ENCODE data around the gene MXD1.
"Not testable (repeated sequence)": the region's sequence is repeated elsewhere in the genome, so short reads cannot be mapped to it uniquely, and the experiment has no call there.

The MXD1 gene

DNA sequence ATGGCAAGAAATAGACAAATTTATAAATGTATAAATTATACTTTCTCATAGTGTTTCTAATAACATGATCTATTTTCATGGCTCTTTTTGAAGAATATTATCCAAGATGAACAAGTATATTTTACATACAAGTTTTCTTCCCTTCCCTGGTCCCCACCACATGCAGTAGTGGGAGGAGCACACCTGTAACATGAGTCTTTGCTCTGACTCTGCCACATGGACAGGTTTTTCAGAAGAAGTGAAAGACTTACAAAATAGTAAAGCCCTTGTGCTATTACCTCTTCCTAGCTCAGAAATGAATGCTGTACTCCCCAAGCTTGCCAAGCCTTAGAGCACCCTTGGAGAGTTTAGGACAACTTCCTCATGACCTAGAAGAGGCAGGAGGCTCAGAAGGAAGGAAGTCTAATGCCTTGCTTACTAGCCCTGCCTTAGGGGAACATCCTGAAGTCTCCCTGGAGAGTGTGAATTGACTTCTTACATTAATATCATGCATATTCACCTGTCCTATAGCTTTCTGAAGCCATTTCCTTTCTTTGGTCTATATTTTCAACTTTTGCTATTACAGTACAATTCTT is 18.4 kb downstream of the MXD1 start:
- DNase-seq: no peak

DNA sequence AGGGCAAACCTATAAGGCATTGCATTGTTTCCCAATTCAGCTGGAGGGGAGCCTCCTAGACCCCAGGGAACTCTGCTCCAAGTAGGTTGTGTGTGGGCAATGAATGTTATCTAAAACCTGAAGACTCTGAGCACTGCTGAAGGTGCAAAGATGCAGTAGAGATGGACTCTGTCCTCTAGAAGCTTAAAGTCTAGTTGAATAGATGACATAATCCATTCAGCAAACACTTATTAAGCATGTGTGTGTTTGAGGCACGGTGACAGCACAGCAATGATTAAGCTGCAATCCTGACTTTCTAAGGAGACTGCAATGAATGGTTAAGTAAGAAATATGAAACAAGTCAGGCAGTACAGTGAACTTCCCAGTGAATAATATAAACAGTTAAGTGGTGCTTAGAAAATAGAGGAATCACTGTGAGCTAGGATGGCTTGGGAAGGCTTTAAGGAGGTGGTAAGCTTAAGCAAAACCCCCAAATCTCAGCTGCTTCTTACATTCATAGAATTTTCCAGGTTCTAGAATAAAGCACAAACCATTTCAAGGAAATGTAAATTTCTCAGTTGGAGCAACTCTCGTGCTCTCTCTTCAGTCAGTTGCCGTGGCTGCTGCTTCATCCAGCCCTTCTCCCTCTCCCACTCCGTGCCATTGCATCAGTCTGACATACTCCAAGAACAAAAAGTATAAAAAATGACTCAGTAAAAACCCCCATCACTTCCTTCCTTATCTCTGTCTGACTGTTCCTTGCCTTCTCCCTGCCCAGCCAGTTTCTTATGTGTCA is 19.1 kb downstream of the MXD1 start:
- DNase-seq: peak in 3 of 51 donors; percentile 10 to 23 (median 21)

DNA sequence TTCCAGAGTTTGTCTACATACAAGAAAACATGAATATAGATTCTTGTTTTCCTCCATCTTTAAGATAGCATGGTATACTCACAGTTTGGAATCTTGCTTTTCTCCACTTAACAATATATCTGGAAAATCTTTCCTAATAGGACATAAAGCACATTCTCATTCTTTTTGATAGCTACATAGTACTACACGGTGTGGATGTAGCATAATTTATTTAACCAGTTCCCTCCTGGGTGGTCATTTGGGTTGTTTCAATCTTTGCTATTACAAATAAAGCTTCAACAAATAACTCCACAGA is 19.7 kb downstream of the MXD1 start:
- no peak for DNase-seq

DNA sequence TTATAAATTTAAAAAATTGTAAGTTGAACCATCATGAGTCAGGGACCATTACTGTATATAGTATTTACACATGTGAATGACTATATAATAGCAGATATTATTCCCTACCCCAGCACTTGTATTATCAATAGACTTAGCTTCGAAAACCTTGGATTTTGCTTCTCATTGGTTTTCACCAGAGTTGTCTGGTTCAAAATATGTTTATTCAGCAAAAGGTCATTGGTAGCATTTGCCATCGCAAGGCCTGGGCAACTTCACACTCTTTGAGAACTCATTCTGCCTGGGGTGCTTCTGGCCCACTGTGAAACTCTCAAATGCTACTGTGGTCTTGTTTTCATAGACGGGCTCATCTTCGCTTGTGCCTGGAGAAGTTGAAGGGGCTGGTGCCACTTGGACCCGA is 20.1 kb downstream of the MXD1 start:
- DNase-seq: no peak

DNA sequence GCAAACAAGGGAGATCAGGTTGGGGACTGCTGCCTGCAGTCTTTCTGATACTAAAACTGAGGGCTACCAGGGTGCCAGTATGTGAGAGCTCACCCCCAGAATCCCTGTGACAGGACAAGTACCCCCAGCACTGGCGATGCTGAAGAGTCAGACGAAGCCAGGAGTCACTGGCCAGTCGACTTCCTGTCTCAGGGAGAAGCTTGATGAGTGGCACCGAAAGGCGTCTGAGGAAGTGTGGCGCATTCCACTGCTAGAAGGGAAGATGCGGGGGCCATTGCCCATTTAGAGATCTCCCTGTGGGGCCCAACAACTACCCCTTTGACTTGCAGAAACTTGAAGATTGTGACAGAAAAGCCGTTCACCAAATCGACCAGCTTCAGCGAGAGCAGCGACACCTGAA is 22.0 kb downstream of the MXD1 start:
- no peak for DNase-seq

DNA sequence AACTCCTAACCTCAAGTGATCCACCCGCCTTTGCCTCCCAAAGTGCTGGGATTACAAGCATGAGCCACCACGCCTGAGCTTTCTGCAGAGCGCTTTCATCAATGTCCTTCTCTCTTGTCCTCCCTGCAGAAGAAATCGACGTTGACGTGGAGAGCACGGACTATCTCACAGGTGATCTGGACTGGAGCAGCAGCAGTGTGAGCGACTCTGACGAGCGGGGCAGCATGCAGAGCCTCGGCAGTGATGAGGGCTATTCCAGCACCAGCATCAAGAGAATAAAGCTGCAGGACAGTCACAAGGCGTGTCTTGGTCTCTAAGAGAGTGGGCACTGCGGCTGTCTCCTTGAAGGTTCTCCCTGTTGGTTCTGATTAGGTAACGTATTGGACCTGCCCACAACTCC is 23.1 kb downstream of the MXD1 start:
- DNase-seq: no peak

DNA sequence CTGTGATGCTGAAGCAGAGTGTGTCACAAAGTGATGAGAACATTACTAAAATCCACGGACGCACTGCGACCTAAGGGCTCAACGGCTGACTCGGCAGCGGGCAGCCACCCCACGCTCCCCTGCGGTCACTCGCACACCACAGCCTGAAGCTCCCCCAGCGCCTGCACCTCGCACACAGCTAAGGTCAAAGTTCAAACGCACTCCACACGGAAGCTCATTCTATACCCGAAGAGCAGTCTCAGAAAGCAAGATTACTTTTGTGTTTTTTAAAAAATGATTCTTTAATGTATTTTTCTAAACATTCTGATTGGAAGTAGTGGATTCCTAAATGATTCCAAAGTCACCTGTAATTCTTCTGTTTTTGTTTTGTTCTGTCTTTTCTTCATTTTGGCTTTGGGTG is 24.8 kb downstream of the MXD1 start:
- no peak for DNase-seq

DNA sequence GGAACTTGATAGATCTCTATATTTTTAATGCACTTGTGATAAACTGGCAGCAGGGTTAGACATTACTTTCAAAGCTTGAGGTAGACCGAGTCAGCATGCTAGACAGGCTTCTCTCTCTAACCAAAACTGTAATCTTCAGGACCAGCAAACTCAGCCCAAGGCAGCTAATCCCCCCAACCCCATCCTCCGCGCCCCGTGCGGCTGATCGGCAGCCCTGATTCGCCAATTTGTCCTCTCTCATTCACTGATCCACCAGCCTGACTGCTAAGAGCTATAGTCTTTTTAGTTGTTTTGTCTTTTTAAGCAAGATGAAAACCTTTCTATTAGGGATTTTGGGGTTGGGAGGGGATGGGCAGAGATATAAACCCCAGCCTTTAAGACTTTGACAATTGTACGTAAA is 25.8 kb downstream of the MXD1 start:
- DNase-seq: no peak

DNA sequence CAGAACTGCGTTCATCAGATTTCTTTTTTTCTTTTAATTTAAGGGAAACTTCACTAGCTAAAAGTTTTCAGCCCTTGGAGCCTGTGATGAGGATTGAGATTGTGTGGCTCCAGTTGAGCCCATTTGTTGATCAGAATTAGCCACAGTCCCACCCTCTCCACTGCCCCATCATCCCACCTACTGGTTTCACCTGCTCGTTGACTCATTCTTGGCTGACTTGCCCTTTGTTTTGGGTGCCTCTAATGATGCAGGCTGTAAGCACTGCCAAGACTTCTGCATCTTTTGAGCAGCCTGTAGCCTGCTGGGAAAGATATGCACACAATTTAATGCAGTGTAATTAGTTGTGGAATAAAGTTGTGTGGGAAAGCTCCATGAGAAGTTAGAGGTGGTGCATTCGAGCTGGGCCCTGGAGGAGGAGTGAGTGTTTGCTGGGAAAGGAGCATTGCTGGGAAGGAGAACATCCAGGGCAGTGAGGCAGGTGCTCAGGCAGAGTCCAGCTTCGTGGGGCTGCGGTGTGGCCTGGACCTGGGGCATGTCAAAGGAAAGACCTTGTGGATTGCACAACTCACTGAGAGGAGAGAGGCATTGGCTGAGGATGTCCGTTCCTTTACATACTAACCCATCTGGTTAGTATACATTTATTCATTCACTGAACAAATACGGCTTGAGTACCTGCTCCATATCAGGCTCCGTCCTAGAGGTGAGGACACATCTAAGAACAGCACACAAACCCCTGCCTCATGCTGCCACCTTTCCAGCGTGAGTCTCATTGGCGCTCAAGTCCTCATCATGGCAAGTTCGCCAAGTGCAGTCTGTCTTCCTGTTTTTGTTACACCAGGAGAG is 28.3 kb downstream of the MXD1 start:
- DNase-seq: no peak

DNA sequence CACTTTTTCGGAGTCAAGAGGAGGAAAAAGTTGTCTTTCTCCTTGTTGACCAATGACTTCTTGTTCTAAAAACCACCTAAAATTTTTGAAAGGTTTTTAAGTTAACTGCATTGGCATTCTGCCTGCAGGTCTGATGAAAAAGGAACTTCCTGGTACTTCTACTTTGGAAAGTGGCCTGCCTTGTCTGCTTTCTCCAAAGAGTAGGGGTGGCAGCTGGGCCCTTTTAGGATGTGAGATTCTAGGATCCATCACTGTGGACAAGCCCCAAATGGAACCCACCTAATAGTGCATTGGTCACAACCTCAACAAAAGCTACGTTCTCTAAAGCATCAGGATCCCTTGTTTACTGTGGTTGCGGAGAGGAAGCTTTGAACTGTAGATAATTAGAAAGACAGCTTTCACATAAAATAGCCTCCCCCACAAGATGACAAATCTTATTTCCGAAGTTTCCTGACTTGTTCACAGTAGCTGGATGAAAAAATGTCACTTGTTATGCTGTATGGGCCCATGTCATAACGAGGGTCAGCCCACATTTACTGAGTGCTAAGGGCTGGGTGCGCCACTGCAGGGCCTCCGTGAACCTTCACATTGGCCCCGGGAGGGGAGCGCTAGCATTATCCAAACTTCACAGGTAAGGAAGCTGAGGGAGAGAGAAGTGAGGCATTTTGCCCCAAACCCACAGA is 29.1 kb downstream of the MXD1 start:
- no peak for DNase-seq

DNA sequence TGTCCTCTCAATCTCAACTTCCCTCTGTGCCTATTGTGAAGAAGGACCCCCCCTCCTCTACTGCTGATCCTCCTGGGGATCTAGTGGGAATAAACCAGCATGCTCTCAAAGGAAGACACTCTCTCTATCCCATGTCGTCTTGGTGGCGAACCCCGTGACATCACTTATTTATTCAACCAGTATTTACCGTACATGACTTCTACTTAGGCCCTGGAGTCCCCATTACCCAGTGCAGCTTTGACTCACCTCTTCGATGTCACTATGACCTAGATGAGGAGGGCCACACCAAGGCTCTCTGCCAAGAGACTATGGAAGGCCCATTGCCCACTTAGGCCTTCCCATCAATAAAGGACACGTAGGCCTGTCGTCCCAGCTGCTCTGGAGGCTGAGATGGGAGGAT is 29.8 kb downstream of the MXD1 start:
- no peak for DNase-seq

DNA sequence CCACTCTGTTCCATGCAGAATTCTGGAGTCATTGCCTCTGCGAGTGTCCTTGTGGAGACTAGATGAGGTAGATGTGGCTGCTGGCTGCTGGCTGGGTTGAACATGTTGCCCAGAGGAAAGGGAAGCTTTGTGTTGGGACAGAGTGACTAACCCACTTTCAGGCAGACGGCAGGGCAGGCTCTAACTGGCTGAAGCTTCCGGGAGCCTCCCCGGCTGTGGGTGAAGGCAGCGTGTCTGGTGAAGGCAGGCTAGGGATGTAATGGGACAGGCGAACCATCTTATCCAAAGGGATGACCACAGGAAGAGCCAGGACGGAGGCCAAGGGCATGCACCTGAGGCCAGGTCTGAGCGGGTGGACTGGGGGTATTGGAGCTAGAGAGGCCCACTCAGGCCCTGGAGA is 30.5 kb downstream of the MXD1 start:
- no peak for DNase-seq

DNA sequence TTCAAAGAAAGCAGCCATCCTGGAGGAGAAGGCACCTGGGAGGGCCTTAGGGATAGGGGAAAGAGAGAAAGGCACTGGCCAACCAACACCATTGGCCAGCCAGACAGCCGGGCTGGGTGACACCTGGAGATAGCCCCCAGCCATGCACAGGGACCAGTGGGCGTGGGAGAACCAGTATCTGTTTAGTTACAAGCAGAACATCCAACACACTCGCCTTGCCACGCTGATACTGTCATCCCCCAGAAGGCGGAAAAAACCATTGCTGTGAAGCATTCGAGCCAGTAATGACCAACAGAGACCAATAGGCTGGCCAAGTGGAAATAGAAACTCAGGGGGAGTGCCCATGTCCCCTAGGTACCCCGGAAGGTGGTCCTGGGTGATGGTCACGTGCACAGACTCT is 31.0 kb downstream of the MXD1 start:
- DNase-seq: no peak

DNA sequence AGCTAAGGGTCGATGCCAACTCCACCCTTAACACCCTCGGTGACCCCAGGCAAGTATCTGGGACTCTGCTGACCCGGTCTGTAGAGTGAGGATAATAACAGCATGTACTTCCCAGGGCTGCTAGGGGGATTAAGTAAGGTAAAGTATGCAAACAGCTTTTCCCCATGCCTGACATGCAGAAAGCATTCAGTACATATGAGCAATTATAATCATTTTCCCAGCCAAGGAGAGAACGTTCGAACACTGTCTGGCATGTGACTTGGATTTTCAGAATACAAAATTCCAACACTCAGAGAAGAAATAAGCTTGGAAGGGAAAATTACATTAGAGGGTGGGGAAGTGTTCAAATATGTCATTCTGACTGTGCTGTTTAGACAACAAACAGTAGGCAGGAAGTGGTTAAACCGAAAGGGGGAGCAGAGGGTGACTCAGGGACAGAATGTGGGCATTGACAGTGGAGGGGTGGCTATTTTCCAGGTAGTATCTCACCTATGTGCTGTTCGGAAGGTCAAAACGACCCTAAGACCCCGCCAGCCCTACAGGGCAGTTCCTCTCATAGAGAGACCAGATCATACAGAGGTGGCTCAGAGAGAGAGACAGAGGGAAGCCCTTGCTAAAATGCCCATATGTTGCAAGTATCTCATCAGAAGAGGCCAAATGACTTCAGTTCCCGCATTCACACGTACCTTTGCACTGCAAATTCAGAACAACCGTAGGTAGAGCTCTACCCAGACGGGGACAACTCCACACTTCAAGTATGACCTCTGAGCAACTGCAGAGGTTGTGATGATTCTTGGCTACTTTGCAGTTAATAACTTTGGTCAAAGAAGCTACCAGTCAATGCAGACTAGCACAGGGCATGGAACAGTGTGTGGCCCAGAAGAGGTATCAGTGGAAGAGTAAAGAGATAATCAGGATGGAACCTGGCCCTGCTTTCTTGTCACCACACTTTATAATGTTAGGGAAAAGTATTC is 31.7 kb downstream of the MXD1 start:
- no peak for DNase-seq

DNA sequence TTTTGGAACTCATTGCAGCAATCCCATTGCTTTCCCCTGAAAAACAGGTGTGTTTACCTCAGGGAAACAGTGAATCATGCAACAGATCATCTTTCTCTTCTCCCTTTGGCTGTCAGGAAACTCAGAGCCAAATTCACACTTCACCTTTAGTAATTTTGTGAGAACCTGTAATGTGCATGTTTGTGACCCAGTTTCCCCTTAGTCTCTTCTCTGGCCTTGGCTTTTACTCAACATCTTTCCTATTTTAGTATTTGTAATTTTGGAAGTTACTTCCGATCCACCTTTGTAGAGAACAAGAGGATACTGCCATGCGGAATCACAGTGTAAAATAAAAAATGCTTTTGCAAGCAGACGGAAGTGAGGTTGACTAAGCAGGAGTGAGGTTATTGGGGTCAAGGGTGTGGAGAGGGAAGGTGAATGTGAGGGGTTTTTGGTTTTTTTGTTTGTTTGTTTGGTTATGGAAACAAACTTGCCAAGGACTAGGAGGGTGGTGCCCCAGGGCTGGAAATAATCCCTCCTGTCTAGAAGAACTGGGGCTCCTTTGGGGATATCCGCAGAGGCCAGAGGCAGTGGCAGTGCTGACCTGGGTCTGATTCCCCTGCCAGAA is 32.5 kb downstream of the MXD1 start:
- DNase-seq: no peak

DNA sequence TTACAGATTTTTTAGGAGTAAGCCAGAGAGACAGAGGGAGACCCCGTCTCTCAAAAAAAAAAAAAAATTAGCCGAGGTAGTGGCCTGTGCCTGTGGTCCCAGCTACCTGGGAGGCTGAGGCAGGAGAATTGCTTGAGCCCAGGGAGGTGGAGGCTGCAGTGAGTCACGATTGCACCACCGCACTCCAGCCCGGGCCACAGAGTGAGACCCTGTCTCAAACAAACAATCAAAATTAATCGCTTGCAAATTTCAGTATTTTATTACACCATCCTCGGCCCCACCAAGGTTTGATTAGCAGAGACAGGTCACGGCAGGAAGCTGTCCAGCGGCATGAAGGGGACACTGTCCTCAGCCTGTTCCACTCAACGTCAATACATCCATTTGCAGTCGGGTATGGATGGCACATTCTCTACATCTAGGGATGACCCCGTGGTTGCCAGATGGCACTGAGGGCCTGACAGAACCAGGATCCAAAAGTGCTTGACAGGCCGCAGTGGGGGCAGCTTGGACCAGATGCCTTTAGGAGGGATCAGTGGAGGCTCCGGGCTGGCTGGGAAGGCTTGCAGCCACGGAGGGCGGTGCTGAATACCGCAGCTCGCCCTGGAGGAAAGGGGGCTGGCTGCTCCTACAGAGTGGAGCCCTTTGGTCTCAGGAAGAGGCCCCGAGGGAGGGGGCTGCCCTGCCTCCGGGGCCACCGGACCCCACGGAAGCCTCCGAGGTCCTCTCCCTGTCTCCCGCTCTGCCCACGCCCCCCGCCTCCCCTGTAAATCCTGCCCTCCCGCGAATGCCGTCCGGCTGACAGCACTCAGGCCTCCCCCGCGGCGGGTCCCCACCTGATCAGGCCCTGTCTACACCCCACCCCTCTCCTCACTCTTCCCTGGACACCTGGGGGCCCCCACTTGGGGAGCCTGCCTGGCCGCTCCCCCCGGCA is 33.4 kb downstream of the MXD1 start:
- no peak for DNase-seq

DNA sequence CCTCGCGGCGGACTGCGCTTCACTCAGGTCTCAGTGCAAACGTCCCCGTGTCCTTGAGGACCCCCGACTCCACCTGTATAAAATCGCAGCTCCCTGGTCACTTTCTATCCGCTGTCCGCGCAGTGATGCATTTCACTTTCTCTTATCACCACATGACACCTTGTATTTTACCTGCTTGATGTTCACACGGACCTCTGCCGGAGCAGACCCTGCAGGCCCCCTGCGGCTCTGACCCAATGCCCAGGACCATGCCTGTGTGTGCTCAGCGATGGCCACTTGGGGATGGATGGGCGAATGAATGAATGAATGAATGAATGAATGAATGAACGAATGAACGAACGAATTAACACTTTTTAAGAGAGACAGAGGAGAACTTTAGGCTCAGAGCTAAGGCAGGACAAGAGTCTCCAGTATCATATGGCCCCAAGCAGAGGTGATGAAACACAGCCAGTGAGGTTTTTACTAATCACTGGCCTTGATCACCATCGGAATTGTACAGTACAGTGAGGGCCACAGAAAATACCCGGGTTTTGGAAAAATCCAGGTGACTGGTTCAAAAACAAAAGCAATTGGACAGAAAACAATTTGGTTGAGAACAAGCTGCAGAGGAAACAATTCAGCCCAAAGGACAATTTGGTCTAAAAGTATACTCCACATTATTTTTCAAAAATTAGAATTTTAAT is 34.2 kb downstream of the MXD1 start:
- no peak for DNase-seq

DNA sequence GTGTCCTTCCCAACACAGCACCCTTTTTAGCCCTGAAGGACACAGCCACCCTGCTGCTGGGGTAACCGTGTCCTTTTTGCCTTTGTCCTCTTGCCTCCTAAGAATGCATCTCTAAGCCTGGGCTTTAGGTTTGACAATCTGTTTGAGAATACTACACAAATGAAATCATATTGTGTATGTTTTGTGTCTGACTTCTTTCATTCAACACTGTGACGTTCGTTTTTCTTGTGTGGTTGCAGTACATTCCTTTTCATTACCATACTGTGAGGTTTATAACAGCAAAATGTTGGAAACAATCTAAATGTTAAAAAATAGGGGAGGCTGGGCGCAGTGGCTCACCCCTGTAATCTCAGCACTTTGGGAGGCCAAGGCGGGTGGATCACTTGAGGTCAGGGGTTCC is 35.3 kb downstream of the MXD1 start:
- DNase-seq: no peak

DNA sequence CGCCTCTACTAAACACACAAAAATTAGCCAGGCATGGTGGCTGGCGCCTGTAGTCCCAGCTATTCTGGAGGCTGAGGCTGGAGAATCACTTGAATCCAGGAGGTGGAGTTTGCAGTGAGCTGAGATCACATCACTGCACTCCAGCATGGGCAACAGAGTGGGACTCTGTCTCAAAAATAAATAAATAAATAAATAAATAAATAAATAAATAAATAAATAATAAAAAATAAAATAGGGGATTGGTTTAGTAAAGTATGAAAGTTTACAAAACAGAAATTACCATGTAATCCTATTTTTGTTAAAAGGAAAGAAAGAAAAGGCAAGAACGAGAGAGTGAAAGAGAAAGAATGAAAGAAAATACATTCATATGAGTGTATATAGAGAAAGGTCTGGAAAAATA is 35.8 kb downstream of the MXD1 start:
- not testable (repeated sequence) for DNase-seq

All from hypothalamus (tissue), 51 donors.